OCI-LY1 (cell line): ENCODE data around the gene CNTNAP5.

Experiments
- EZH2 ChIP-seq: fragments of 200-600 bp; sonication (generic), shearing (Covaris generic); IDR thresholded peaks from 2 replicates; pipeline ENCODE4 v1.8.0; 2017; ENCODE audit warnings: borderline replicate concordance, mixed run types, mild to moderate bottlenecking, antibody characterized with exemption, low read length, moderate library complexity, mixed read lengths
- TF ChIP-seq, protein P1 (sequence below): fragments of 200-600 bp; sonication (generic), shearing (Covaris generic); IDR thresholded peaks from 2 replicates; pipeline ENCODE4 v1.5.1; 2017; ENCODE audit warnings: mild to moderate bottlenecking, antibody characterized with exemption, low read length, moderate library complexity, mixed read lengths

DNA sequence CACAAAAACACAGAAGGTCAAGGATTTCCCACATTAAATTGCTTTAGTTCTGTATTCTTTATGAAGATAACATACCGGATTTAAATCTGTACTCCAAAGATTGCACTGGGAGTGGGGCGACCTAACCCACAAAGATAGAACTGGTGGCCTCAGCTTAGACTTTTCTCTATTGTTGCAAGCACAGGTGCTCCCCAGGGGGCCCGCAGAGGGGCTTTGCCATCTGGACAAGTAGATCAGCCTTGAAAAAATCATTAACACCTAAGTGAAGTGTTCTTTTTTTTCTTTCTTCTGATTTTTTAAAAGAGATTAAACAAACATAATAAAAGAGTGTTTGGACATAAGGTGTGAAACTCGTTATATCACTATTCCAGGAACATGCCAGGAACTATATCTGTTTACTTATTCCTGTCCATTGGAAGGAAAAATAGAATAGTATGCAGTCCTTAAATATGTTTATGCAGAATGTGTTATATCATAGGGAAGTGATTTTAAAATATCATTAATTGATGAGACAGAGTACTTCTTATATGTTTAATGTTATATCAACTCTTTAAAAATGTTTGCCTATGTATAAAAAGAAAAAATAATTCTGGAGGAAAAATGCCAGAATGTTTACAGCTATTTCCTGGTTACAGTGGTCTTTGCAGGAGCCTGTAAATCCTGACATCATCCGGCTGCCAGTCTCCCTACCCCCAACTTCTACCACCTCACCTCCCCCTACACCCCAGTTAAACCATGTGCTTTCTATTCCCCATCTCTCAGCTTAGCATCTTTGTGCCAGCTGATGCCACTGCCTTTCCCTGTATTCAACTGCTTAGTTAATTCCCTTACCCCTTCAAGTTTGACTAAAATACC is 679.2 kb downstream of the CNTNAP5 start:
- TF ChIP-seq, protein P1, sequence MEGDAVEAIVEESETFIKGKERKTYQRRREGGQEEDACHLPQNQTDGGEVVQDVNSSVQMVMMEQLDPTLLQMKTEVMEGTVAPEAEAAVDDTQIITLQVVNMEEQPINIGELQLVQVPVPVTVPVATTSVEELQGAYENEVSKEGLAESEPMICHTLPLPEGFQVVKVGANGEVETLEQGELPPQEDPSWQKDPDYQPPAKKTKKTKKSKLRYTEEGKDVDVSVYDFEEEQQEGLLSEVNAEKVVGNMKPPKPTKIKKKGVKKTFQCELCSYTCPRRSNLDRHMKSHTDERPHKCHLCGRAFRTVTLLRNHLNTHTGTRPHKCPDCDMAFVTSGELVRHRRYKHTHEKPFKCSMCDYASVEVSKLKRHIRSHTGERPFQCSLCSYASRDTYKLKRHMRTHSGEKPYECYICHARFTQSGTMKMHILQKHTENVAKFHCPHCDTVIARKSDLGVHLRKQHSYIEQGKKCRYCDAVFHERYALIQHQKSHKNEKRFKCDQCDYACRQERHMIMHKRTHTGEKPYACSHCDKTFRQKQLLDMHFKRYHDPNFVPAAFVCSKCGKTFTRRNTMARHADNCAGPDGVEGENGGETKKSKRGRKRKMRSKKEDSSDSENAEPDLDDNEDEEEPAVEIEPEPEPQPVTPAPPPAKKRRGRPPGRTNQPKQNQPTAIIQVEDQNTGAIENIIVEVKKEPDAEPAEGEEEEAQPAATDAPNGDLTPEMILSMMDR: no peak
- no peak for TF ChIP-seq EZH2
